TTC549 (cell line): Measurements from ENCODE around the gene HBM.
"Not testable (repeated sequence)": the region's sequence is repeated elsewhere in the genome, so short reads cannot be mapped to it uniquely, and the experiment has no call there.

Experiments used
- FAIRE-seq: peaks from 2 replicates; lab custom pipeline; 2012; peaks lifted over from hg19 to GRCh38; lab: Jason Lieb, UNC

The HBM gene

GRCh38 chr16:169014-169413 lies 3.2 kb downstream of the HBM start:
- no peak for FAIRE-seq

DNA sequence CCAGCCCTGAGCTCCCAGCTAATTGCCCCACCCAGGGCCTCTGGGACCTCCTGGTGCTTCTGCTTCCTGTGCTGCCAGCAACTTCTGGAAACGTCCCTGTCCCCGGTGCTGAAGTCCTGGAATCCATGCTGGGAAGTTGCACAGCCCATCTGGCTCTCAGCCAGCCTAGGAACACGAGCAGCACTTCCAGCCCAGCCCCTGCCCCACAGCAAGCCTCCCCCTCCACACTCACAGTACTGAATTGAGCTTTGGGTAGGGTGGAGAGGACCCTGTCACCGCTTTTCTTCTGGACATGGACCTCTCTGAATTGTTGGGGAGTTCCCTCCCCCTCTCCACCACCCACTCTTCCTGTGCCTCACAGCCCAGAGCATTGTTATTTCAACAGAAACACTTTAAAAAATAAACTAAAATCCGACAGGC lies 4.3 kb downstream of the HBM start:
- FAIRE-seq: not testable (repeated sequence)

DNA sequence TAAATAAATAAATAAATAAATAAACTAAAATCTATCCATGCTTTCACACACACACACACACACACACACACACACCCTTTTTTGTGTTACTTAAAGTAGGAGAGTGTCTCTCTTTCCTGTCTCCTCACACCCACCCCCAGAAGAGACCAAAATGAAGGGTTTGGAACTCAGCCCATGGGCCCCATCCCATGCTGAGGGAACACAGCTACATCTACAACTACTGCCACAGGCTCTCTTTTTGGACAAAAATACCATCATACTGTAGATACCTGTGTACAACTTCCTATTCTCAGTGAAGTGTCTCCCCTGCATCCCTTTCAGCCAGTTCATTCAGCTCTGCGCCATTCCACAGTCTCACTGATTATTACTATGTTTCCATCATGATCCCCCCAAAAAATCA lies 5.0 kb downstream of the HBM start:
- FAIRE-seq: no peak

DNA sequence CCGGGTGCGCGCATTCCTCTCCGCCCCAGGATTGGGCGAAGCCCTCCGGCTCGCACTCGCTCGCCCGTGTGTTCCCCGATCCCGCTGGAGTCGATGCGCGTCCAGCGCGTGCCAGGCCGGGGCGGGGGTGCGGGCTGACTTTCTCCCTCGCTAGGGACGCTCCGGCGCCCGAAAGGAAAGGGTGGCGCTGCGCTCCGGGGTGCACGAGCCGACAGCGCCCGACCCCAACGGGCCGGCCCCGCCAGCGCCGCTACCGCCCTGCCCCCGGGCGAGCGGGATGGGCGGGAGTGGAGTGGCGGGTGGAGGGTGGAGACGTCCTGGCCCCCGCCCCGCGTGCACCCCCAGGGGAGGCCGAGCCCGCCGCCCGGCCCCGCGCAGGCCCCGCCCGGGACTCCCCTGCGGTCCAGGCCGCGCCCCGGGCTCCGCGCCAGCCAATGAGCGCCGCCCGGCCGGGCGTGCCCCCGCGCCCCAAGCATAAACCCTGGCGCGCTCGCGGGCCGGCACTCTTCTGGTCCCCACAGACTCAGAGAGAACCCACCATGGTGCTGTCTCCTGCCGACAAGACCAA lies 6.7 kb downstream of the HBM start, which contains the start of gene HBA2:
TSS of gene HBA2 (plus strand) at position 503 of the 568 bp plus-strand sequence. CDS start at position 540, 37 bp downstream.
- FAIRE-seq: not testable (repeated sequence)

DNA sequence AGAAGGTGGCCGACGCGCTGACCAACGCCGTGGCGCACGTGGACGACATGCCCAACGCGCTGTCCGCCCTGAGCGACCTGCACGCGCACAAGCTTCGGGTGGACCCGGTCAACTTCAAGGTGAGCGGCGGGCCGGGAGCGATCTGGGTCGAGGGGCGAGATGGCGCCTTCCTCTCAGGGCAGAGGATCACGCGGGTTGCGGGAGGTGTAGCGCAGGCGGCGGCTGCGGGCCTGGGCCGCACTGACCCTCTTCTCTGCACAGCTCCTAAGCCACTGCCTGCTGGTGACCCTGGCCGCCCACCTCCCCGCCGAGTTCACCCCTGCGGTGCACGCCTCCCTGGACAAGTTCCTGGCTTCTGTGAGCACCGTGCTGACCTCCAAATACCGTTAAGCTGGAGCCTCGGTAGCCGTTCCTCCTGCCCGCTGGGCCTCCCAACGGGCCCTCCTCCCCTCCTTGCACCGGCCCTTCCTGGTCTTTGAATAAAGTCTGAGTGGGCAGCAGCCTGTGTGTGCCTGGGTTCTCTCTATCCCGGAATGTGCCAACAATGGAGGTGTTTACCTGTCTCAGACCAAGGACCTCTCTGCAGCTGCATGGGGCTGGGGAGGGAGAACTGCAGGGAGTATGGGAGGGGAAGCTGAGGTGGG lies 7.6 kb downstream of the HBM start:
- not testable (repeated sequence) for FAIRE-seq

- FAIRE-seq: not testable (repeated sequence)
Observed at GRCh38 chr16:173928-174769, 8.4 kb downstream of the HBM start.

GRCh38 chr16:175011-175949 lies 9.5 kb downstream of the HBM start:
- no peak for FAIRE-seq

GRCh38 chr16:176006-176405 lies 10.2 kb downstream of the HBM start:
- not testable (repeated sequence) for FAIRE-seq

DNA sequence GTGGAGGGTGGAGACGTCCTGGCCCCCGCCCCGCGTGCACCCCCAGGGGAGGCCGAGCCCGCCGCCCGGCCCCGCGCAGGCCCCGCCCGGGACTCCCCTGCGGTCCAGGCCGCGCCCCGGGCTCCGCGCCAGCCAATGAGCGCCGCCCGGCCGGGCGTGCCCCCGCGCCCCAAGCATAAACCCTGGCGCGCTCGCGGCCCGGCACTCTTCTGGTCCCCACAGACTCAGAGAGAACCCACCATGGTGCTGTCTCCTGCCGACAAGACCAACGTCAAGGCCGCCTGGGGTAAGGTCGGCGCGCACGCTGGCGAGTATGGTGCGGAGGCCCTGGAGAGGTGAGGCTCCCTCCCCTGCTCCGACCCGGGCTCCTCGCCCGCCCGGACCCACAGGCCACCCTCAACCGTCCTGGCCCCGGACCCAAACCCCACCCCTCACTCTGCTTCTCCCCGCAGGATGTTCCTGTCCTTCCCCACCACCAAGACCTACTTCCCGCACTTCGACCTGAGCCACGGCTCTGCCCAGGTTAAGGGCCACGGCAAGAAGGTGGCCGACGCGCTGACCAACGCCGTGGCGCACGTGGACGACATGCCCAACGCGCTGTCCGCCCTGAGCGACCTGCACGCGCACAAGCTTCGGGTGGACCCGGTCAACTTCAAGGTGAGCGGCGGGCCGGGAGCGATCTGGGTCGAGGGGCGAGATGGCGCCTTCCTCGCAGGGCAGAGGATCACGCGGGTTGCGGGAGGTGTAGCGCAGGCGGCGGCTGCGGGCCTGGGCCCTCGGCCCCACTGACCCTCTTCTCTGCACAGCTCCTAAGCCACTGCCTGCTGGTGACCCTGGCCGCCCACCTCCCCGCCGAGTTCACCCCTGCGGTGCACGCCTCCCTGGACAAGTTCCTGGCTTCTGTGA lies 11.0 kb downstream of the HBM start, which contains the start of gene HBA1:
TSS of gene HBA1 (plus strand) at position 204 of the 906 bp plus-strand sequence. CDS start at position 241, 37 bp downstream.
- FAIRE-seq: not testable (repeated sequence)

GRCh38 chr16:177394-177822 lies 11.6 kb downstream of the HBM start:
- no peak for FAIRE-seq

- FAIRE-seq: no peak
Observed at GRCh38 chr16:177981-178667, 12.3 kb downstream of the HBM start.

DNA sequence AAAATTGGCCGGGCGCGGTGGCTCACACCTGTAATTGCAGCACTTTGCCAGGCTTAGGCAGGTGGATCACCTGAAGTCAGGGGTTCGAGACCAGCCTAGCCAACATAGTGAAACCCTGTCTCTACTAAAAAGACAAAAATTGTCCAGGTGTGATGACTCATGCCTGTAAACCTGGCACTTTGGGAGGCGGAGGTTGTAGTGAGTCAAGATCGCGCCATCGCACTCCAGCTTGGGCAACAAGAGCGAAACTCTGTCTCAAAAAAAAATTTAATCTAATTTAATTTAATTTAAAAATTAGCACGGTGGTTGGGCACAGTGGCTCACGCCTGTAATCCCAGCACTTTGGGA lies 12.9 kb downstream of the HBM start:
- FAIRE-seq: no peak

- FAIRE-seq: no peak
Observed at GRCh38 chr16:179211-180092, 13.7 kb downstream of the HBM start.

DNA sequence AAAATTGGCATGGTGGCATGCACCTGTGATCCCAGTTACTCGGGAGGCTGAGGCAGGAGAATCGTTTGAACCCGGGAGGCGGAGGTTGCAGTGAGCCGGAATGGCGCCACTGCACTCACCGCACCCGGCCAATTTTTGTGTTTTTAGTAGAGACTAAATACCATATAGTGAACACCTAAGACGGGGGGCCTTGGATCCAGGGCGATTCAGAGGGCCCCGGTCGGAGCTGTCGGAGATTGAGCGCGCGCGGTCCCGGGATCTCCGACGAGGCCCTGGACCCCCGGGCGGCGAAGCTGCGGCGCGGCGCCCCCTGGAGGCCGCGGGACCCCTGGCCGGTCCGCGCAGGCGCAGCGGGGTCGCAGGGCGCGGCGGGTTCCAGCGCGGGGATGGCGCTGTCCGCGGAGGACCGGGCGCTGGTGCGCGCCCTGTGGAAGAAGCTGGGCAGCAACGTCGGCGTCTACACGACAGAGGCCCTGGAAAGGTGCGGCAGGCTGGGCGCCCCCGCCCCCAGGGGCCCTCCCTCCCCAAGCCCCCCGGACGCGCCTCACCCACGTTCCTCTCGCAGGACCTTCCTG lies 14.4 kb downstream of the HBM start, which contains the start of gene HBQ1:
TSS of gene HBQ1 (plus strand) at position 359 of the 575 bp plus-strand sequence. CDS start at position 387, 28 bp downstream.
- no peak for FAIRE-seq

DNA sequence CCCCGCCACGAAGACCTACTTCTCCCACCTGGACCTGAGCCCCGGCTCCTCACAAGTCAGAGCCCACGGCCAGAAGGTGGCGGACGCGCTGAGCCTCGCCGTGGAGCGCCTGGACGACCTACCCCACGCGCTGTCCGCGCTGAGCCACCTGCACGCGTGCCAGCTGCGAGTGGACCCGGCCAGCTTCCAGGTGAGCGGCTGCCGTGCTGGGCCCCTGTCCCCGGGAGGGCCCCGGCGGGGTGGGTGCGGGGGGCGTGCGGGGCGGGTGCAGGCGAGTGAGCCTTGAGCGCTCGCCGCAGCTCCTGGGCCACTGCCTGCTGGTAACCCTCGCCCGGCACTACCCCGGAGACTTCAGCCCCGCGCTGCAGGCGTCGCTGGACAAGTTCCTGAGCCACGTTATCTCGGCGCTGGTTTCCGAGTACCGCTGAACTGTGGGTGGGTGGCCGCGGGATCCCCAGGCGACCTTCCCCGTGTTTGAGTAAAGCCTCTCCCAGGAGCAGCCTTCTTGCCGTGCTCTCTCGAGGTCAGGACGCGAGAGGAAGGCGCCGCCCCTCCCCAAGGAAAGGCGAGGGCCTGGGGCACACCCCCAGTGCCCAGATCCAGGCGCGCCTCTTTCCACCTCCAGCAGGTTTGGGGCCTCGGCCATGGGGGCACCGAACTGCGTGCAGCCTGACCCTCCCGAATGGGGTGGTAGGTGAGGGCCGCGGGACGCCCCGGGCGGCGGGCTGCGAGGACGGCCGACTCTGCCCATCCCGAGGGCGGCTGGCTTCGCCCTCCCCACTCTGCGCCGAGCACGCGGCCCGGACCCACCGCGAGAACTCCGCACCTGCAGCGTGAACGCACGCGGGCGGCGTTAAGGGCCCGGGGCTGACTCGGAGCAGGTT lies 15.1 kb downstream of the HBM start:
- no peak for FAIRE-seq

DNA sequence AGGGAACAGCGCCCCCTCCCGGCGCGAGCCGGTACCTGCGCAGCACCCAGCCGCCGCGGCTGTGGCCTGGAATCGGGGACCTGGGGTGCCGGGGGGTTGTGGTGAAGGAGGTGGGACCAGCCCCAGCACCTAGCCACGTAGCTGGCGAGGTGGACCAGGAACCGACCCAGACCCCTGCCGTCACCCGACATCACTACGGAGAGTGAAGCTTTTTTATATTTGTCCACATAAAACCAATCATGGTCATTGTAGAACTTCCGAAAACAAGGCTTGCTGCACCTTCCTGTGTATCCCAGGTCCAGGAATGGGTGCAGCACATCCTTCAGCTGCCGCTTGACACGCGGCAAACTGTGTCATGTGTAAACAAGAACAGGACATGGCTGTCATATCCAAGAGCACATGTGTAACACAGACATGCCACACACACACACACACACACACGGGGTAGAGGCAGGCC lies 15.8 kb downstream of the HBM start:
- FAIRE-seq: no peak

GRCh38 chr16:183005-183404 lies 17.2 kb downstream of the HBM start:
- FAIRE-seq: no peak

- FAIRE-seq: no peak
Observed at GRCh38 chr16:185213-185612, 19.4 kb downstream of the HBM start.
